ENCODE measurements around the gene SDS. TPM values are rescaled to one million over a fixed set of nuclear protein-coding genes. Genes with fewer than 3 reads are reported as not detected.
A peak's percentile ranks its signal among the peaks of the same experiment; 100 is the strongest.

The SDS gene
- total and polyA plus RNA-seq, 2 of the 13 experiments (the other 11 are each of a cell fraction or from before 2014, with no cell fraction given): not detected

- TF ChIP-seq ARID3A (IDR thresholded peaks at IDR 0.05; ENCODE audit: low read depth, low read length) (no peak), CREBL2 (CRISPR knock-in tag; IDR thresholded peaks at IDR 0.05; ENCODE audit: borderline replicate concordance) (0 out of 2 replicates have a peak, but pooled peaks have one; percentile 35), ZNF460 (CRISPR knock-in tag; IDR thresholded peaks at IDR 0.05; ENCODE audit: borderline replicate concordance) (no peak), HOXA7 (CRISPR knock-in tag; IDR thresholded peaks at IDR 0.05) (no peak), STAT6 (CRISPR knock-in tag; IDR thresholded peaks at IDR 0.05; ENCODE audit: borderline replicate concordance) (no peak), UBTF (CRISPR knock-in tag; IDR thresholded peaks at IDR 0.05) (peak; percentile 60; the same call in 1 of the 2 replicates), ATF1 (CRISPR knock-in tag; IDR thresholded peaks at IDR 0.05) (no peak), ATF3 (CRISPR knock-in tag; IDR thresholded peaks at IDR 0.05) (0 out of 2 replicates have a peak, but pooled peaks have one; percentile 11), ARNT2 (CRISPR knock-in tag; IDR thresholded peaks at IDR 0.05; ENCODE audit: low read depth) (peak; percentile 67; the same call in 1 of the 2 replicates), HMGA1 (CRISPR knock-in tag; conservative IDR thresholded peaks at IDR 0.05) (no peak), YEATS2 (CRISPR knock-in tag; IDR thresholded peaks at IDR 0.05; ENCODE audit: borderline replicate concordance) (no peak), ZNF296 (CRISPR knock-in tag; conservative IDR thresholded peaks at IDR 0.05) (no peak), ZNF713 (CRISPR knock-in tag; IDR thresholded peaks at IDR 0.05) (no peak), FOXO1 (CRISPR knock-in tag; IDR thresholded peaks at IDR 0.05) (no peak), ZNF549 (CRISPR knock-in tag; IDR thresholded peaks at IDR 0.05) (no peak), ETS1 (CRISPR knock-in tag; IDR thresholded peaks at IDR 0.05) (no peak), EEA1 (CRISPR knock-in tag; IDR thresholded peaks at IDR 0.05; ENCODE audit: borderline replicate concordance) (peak; percentile 20; the same call in 1 of the 2 replicates), MEIS2 (CRISPR knock-in tag; IDR thresholded peaks at IDR 0.05) (0 out of 2 replicates have a peak, but pooled peaks have one; percentile 7), JUND (CRISPR knock-in tag; IDR thresholded peaks at IDR 0.05) (no peak), ZNF878 (CRISPR knock-in tag; IDR thresholded peaks at IDR 0.05) (no peak), KDM5B (CRISPR knock-in tag; IDR thresholded peaks at IDR 0.05; ENCODE audit: borderline replicate concordance) (peak; percentile 87)
These were observed 45.1 kb downstream of the SDS start, which contains the start of gene PLBD2 (continued) for GRCh38 chr12:113358381-113359132.
